Chondrocyte (in vitro differentiated cells): ENCODE results near the gene VASH2. TPM values are rescaled to one million over a fixed set of nuclear protein-coding genes. Genes with fewer than 3 reads are reported as not detected.

Experiments
- DNase-seq: peaks from one replicate; pipeline ENCODE4 v3.0.0; 2021; ENCODE audit warnings: mixed read lengths, low spot score
- H3K27ac Mint-ChIP-seq: one replicate; pipeline ENCODE4 v1.8.0; 2021; ENCODE audit warnings: mild to moderate bottlenecking, moderate library complexity, mixed read lengths; ENCODE audit not compliant: unreplicated experiment
- H3K27me3 Mint-ChIP-seq: 2 replicates; pipeline ENCODE4 v1.8.0; 2021; ENCODE audit warnings: low read depth, mixed read lengths
- H3K36me3 Mint-ChIP-seq: 2 replicates; pipeline ENCODE4 v1.8.0; 2021; ENCODE audit warnings: low read depth, mixed read lengths
- H3K4me1 Mint-ChIP-seq: 2 replicates; pipeline ENCODE4 v1.8.0; 2021; ENCODE audit warnings: low read depth, mild to moderate bottlenecking, mixed read lengths
- H3K4me3 Mint-ChIP-seq: one replicate; pipeline ENCODE4 v1.8.0; 2021; ENCODE audit warnings: mild to moderate bottlenecking, moderate library complexity, mixed read lengths; ENCODE audit not compliant: unreplicated experiment
- H3K9me3 Mint-ChIP-seq: 2 replicates; pipeline ENCODE4 v1.8.0; 2021; ENCODE audit warnings: low read depth, mixed read lengths
- total RNA-seq: library from RNA; stranded (reverse); gene quantifications from 3 replicates; pipeline ENCODE4 v1.2.1, GENCODE V29; 2021
- TF ChIP-seq, protein P1 (sequence below): fragments of 200-600 bp; sonication (generic); IDR thresholded peaks from 2 replicates; pipeline ENCODE4 v1.5.0; 2021; ENCODE audit warnings: antibody characterized with exemption, mild to moderate bottlenecking, moderate library complexity

VASH2 gene
- total RNA-seq, 1 donor from 2014 or later = 2.3 TPM

DNA sequence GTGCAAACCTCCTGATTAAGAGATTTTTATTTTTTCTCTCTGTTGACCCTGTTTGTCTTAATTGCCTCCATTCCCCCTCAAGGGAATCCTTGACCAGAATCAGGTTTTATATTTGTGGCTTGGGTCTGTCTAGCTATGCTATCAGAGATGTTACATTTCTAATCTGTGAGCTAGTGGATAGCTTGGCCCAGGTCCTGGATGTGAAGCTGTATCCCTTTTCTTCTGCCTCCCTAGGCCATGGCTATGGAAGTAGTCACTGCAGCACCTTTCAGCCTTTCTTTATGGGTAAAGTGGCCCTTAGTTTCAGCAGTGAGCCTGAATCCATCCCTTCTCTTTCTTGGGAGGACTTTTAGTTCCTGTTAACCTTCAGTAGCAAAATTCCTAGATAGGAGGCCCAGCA lies 82.3 kb downstream of the VASH2 start:
- no peaks in the 10 kb centered on the region for H3K36me3 Mint-ChIP-seq
- TF ChIP-seq, protein P1, sequence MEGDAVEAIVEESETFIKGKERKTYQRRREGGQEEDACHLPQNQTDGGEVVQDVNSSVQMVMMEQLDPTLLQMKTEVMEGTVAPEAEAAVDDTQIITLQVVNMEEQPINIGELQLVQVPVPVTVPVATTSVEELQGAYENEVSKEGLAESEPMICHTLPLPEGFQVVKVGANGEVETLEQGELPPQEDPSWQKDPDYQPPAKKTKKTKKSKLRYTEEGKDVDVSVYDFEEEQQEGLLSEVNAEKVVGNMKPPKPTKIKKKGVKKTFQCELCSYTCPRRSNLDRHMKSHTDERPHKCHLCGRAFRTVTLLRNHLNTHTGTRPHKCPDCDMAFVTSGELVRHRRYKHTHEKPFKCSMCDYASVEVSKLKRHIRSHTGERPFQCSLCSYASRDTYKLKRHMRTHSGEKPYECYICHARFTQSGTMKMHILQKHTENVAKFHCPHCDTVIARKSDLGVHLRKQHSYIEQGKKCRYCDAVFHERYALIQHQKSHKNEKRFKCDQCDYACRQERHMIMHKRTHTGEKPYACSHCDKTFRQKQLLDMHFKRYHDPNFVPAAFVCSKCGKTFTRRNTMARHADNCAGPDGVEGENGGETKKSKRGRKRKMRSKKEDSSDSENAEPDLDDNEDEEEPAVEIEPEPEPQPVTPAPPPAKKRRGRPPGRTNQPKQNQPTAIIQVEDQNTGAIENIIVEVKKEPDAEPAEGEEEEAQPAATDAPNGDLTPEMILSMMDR = no peak
- H3K4me1 Mint-ChIP-seq = no peaks in the 10 kb centered on the region
- H3K27me3 Mint-ChIP-seq = peaks cover 30% of the 10 kb centered on the region
- no peak overlapping the region for H3K4me3 Mint-ChIP-seq
- no peak overlapping the region for H3K27ac Mint-ChIP-seq
- no peak for DNase-seq
- H3K9me3 Mint-ChIP-seq = peaks cover 3% of the 10 kb centered on the region

DNA sequence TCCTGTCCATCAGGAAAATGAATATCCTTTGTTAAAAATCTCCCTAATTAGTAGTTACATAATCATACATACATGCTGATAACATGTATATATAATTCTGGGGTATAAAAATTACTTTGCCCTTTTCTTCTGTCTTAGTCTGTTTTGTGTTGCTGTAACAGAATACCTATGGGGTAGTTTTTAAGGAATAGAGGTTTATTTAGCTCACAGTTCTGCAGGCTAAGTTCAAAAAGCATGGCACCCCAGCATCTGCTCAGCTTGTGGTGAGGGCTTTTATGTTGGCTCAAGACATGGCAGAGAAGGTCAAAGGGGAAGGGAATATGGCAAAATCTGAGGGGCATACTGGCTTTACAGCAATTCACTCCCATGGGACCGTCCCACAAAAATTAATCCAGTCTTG lies 84.4 kb downstream of the VASH2 start:
- H3K4me3 Mint-ChIP-seq = no peak overlapping the region
- peaks cover 19% of the 10 kb centered on the region for H3K27me3 Mint-ChIP-seq
- H3K9me3 Mint-ChIP-seq = peaks cover 3% of the 10 kb centered on the region
- no peaks in the 10 kb centered on the region for H3K36me3 Mint-ChIP-seq
- DNase-seq = no peak
- no peak overlapping the region for H3K27ac Mint-ChIP-seq
- no peaks in the 10 kb centered on the region for H3K4me1 Mint-ChIP-seq
- TF ChIP-seq, protein P1 = no peak

DNA sequence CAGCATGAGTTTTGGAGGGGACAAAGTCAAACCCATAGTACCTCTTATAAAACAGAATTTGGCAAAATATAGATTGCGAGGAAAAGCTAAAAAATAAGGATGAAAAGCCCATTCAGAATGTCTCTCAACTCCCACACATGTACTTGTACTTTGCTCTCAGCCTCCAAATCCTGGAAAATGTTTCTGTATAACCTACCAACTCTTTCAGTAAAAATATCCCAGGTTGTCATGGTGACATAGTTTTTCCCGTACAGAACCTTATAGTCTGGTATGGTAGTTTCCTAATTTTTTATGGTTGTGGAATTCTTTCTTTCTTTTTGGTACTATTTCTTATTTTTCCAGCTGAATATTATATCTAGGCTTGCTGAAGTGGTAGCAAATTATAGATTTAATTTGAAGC lies 85.2 kb downstream of the VASH2 start:
- Mint-ChIP-seq H3K4me1 (no peaks in the 10 kb centered on the region), H3K36me3 (no peaks in the 10 kb centered on the region), H3K27me3 (peaks cover 15% of the 10 kb centered on the region), H3K4me3 (no peak overlapping the region), H3K9me3 (peaks cover 3% of the 10 kb centered on the region), H3K27ac (no peak overlapping the region)
- DNase-seq = no peak
- TF ChIP-seq, protein P1 = no peak

Other genes starting within 250 kb of the VASH2 start
- 20.0 to 31.9 TPM (median 22.8 TPM) in 3 replicates for gene NSL1, start 158.8 kb upstream of the VASH2 start, total RNA-seq
- gene TATDN3, start 158.6 kb upstream of the VASH2 start, total RNA-seq = 9.6 to 12.2 TPM (median 11.3 TPM) in 3 replicates
- 0.47 to 1.3 TPM in 2 of 3 replicates, not detected in the other for gene SPATA45, start 102.9 kb upstream of the VASH2 start, total RNA-seq
- 4.4 to 5.4 TPM (median 5.4 TPM) in 3 replicates for gene FLVCR1, start 92.3 kb upstream of the VASH2 start, total RNA-seq
- 20.4 to 28.1 TPM (median 21.2 TPM) in 3 replicates for gene ANGEL2, start 65.3 kb downstream of the VASH2 start, total RNA-seq
- 22.1 to 25.1 TPM (median 22.9 TPM) in 3 replicates for gene RPS6KC1, start 100.7 kb downstream of the VASH2 start, total RNA-seq